ENCODE data around the gene LRG1.

The LRG1 gene

GRCh38 chr19:4506449-4507149, 33.2 kb downstream of the LRG1 start:
- DNase-seq = no peak

DNA sequence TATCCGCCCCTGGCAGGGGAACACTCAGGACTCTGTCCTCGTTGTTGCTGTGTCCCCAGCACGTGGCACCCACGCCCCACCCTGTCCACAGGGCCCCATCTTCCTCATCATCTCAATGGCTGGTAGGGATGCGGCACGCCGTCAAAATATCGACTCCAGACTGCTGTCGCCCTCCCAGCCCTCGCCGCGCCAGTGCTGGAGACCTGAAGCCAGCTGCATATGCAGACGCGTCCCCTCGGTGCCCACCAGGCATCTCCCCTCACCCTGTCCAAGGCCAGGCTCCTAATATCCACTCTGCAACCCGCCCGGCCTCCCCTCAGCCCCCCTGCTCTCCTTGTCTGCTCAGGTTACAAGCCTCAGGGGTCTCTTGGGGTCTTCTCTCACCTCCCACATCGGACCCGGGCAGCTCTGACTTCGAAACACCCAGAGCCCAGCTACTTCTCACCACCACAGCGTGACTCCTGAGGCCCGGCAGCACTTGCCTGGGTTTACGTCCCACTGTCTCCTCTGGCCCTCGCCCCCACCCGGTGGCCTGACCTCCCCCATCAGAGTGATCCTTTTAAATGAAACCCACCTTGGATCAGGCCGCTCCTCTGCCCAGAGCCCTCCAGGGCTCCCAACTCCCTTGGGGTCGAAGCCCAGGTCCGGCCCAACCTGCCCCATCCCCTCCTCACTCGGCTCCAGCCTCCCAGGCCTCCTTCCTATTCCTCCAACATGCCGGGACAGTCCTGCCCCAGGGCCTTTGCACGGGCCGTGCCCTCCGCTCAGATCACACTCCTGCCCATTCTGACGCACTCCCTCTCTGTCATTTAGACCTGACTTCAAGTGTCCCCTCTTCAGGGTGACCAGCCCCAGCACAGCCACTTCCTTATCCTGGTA, 34.0 kb downstream of the LRG1 start:
- DNase-seq = no peak

DNA sequence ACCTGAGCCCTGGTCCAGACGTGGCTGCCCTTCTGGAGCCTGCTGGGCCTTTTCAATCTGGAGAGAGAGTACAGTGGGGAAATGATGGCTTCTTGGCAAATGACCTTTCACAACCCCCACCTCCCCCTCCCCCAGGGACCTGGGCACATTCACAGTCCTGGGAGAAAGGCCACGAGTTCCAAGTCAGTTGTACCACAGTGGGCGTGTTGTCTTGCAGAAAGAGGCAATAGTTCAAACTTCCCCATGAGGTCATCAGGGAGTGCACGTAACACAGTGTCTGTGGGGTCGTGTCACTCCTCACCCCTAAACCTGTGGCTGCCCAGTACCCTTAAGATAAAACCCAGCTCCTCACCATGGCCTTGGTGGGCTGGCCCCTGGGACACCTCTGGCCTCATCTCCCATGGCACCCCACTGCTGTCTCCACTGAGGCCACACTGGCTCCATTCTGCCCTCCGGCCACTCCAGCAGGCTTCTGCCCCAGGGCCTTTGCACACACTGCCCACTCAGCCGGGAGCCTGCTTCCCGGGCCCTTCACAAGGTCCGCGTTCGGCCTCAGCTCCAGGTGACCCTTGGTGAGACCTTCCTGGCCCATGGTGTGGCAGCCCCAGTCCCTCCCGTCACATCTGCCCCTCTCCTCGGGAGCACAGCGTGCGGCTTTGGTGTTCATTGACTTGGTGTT, 34.8 kb downstream of the LRG1 start:
- no peak for DNase-seq

- no peak for DNase-seq
These were observed 35.5 kb downstream of the LRG1 start for GRCh38 chr19:4504297-4504701.

GRCh38 chr19:4503825-4504170, 36.0 kb downstream of the LRG1 start:
- DNase-seq = no peak

DNA sequence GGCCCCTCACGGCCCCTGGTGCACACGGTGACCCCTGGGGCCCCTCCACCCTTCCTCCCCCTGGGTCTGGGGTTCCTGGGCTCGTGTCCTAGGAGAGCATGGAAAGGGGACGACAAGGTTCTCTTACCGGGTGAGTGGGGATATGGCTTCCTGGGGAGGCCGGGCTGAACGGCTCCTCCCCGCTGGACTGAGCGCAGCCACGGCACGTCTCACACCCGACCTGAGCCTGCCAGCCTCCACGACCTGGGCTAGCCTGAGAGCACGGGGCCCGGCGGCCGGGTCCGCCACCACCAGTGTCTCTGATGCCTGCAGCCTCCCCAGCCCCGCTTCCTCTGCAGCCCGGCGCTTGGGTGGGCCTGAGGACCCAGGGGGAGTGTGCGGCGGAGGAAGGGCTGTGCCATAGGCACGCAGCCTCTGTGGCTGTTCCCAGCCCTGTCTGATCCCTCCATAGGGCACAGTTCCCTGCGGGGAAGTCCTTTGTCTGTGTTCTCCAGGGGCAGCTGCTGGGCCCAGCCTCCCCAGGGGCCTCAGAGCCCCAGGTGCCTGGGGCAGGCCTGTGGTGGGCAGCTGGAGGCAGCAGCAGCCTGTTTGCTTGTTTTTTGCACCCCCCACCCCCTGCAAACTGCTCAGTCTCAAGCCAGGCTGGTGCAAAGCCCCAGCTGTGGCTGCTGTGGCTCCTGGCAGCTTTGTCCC, 36.6 kb downstream of the LRG1 start:
- DNase-seq = no peak

GRCh38 chr19:4502282-4503131, 37.3 kb downstream of the LRG1 start:
- DNase-seq = no peak

- DNase-seq = no peak
These were observed 38.1 kb downstream of the LRG1 start for GRCh38 chr19:4501691-4502090.

DNA sequence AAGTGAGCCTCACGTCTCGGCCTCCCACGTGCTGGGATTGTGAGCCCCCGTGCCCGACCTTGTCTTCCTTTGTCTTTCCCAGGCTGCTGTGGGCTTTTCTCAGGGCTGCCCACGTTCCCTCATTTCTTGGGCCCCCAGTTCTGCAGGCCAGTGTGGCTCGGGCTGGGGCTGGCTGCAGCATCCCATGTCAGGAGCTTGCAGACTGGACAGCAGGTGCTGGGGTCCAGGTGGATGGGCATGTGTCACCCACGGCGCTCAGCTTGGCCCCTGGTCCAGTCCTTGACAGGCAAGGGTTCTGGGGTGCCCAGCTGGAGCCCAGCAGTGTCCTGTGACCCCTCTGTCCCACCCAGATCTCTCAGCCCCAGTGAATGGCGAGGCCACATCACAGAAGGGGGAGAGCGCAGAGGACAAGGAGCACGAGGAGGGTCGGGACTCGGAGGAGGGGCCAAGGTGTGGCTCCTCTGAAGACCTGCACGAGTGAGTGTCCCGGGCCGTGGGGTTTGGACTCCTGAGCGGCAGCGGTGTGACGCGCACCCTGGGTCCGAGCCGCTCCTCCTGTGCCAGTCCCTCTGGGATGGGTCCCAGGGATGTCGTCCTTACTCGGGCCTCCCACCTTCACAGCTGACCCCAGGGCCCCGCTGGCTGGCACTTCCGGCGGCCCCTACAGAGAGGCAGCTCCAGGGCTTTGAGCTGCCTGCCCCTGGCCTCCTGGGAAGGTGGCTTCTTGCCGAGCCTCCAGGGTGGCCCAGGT, 38.8 kb downstream of the LRG1 start:
- no peak for DNase-seq

DNA sequence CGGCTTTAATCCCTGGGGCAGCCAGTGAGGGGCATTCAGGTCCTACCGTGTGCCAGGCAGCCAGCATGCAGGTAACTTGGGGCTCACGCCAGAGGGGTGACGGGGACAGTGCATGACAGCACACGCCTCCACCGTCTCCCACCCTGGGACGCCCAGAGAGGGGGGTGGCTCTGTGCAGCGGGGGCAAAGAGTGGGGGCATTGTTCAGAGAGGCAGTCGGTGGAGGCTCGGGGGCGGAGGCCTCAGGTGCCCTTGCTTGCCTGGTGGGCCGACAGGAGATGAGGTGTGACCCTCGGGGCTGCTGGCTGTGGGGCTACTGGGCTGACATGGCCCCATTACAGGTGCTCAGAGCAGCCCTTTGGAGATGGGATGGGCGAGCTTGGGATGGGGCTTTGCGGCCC, 40.0 kb downstream of the LRG1 start:
- DNase-seq = no peak

DNA sequence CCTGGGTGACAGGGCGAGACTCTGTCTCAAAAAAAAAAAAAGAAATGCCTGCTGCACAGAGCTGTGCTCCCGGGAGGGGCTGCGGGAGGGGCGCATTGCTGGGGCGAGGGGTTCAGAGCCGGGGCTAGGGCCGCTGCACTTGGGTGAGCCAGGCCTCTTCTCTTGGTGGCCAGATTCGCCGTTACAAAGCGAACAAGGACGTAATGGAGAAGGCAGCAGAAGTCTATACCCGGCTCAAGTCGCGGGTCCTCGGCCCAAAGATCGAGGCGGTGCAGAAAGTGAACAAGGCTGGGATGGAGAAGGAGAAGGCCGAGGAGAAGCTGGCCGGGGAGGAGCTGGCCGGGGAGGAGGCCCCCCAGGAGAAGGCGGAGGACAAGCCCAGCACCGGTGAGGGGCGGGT, 40.5 kb downstream of the LRG1 start:
- no peak for DNase-seq

DNA sequence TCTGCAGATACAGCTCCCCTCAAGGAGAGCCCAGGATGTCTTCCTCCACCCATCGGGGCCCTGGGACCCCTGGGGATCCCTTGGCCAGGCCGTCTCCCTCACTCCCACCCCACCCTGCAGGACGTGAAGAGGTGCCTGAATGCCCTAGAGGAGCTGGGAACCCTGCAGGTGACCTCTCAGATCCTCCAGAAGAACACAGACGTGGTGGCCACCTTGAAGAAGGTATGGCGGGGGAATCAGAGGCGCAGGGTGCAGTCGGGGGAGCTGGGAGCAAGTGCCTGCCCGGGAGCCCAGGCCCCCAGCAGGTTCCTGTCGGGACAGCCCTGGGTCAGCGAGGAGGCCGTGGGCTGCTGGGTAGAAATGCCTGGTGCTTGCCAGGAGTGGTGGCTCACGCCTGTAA, 41.1 kb downstream of the LRG1 start:
- no peak for DNase-seq

DNA sequence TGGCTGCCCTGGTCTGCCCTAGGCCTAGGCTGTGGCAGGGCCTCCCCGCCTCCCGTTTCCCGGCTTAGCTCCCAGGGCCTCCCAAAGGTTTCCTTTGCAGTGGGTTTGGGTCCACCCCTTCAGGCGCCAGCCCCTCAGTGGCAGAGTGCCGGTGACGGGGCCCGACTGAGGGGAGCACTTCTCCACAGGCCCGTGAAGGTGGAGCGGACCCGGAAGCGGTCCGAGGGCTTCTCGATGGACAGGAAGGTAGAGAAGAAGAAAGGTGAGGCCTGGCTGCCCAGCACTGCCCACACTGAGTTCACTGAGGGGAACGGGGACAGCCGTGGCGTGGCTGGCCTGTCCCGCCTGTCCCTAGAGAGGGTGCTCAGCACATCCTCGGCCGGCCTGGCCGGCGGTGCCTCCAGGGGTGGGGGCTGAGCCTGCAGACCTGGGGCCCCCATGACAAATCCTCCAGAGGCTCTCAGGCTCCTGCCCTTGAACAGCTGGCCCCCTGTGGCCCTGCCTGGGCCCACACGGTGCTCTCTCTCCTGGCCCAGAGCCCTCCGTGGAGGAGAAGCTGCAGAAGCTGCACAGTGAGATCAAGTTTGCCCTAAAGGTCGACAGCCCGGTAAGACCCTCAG, 42.0 kb downstream of the LRG1 start:
- DNase-seq = no peak

DNA sequence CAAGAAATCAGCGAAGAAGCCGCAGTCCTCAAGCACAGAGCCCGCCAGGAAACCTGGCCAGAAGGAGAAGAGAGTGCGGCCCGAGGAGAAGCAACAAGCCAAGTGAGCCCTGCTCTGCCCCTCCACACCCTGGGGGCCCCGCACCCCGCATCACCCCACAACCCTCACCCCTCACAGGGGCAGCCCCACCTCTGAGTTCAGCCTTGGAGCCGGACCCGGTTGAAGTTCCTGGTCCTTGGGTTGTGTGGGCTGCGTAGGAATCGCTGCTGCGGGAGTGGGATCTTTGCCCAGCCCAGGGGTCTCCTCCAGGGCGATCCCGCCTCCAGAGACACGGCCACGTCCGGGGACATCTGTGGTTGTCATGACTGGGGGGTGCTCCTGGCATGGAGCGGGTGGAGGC, 43.5 kb downstream of the LRG1 start:
- DNase-seq = no peak

- no peak for DNase-seq
These were observed 44.4 kb downstream of the LRG1 start for GRCh38 chr19:4495471-4495870.

DNA sequence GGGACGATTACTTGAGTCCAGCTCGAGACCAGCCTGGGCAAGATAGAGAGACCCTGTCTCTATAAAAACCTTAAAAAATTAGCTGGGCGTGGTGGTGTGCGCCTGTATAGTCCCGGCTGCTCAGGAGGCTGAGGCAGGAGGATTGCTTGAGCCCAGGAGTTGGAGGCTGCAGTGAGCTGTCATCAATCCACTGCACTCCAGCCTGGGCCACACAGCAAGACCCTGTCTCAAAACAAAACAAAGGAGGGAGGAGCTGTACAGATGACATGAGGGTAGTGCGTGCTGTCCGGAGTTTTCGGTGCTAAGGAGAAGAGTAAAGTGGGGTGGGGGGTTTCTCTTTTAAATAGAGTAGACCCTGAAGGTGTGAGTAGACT, 45.2 kb downstream of the LRG1 start:
- no peak for DNase-seq

- no peak for DNase-seq
These were observed 45.7 kb downstream of the LRG1 start for GRCh38 chr19:4493929-4494690.

GRCh38 chr19:4493104-4493928, 46.5 kb downstream of the LRG1 start:
- no peak for DNase-seq

Measured in T-helper 2 cell (primary cell).